Hepatocyte (in vitro differentiated cells): Measurements from ENCODE around the gene TMEM123.

Experiments used
- EZH2phosphoT487 ChIP-seq: fragments of 200-600 bp; sonication (generic); IDR thresholded peaks from one replicate; pipeline ENCODE4 v1.6.1; 2018; ENCODE audit warnings: antibody characterized with exemption, mild to moderate bottlenecking, low read depth, moderate library complexity; ENCODE audit not compliant: unreplicated experiment, severe bottlenecking
- TF ChIP-seq, protein P1 (sequence below): fragments of 200-600 bp; sonication (generic); IDR thresholded peaks from 2 replicates; pipeline ENCODE4 v1.5.1; 2016; ENCODE audit warnings: antibody characterized with exemption, mild to moderate bottlenecking; ENCODE audit not compliant: poor library complexity

DNA sequence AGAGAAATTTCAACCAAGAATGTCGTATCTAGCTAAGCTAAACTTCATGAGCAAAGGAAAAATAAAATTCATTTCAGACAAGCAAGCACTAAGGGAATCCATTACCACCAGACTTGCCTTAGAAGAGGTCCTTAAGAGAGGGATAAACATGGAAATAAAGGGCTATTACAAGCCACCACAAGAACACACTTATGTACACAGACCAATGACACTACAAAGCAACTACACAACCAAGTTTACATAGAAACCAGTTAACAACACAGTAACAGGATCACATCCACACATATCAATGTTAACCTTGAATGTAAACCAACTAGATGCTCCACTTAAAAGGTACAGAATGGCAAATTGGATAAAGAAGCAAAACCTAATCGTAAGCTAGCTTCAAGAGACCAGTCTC lies 38.0 kb downstream of the TMEM123 start:
- TF ChIP-seq, protein P1, sequence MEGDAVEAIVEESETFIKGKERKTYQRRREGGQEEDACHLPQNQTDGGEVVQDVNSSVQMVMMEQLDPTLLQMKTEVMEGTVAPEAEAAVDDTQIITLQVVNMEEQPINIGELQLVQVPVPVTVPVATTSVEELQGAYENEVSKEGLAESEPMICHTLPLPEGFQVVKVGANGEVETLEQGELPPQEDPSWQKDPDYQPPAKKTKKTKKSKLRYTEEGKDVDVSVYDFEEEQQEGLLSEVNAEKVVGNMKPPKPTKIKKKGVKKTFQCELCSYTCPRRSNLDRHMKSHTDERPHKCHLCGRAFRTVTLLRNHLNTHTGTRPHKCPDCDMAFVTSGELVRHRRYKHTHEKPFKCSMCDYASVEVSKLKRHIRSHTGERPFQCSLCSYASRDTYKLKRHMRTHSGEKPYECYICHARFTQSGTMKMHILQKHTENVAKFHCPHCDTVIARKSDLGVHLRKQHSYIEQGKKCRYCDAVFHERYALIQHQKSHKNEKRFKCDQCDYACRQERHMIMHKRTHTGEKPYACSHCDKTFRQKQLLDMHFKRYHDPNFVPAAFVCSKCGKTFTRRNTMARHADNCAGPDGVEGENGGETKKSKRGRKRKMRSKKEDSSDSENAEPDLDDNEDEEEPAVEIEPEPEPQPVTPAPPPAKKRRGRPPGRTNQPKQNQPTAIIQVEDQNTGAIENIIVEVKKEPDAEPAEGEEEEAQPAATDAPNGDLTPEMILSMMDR, result no peak
- no peak for TF ChIP-seq EZH2phosphoT487
